Mesodermal cell (in vitro differentiated cells): Measurements from ENCODE around the gene LAMTOR1.

Source experiments
- H3K27ac ChIP-seq: 2 replicates; pipeline ENCODE4 v1.7.0; 2013; ENCODE audit warnings: mild to moderate bottlenecking, low read depth, low read length, moderate library complexity; ENCODE audit not compliant: severe bottlenecking
- H3K36me3 ChIP-seq: 2 replicates; pipeline ENCODE4 v1.7.1; 2013; ENCODE audit warnings: mild to moderate bottlenecking, low read length, moderate library complexity; ENCODE audit not compliant: control insufficient read depth, insufficient read depth
- H3K4me1 ChIP-seq: one replicate; pipeline ENCODE4 v1.7.1; 2013; ENCODE audit warnings: mild to moderate bottlenecking, low read length; ENCODE audit not compliant: insufficient read depth, control insufficient read depth, poor library complexity, severe bottlenecking
- H3K4me3 ChIP-seq: 2 replicates; pipeline ENCODE4 v1.7.0; 2013; ENCODE audit warnings: low read length, control low read depth, mild to moderate bottlenecking; ENCODE audit not compliant: insufficient read depth, poor library complexity, severe bottlenecking; ENCODE audit errors: extremely low read depth
- H3K9me3 ChIP-seq: 2 replicates; pipeline ENCODE4 v1.7.1; 2013; ENCODE audit warnings: mild to moderate bottlenecking, low read length, moderate library complexity; ENCODE audit not compliant: control insufficient read depth
- WGBS, 2 experiments: methylation state at CpG; one replicate each; pipeline ENCODE4 v1.1.5; 2013; ENCODE audit warnings: missing lambda C conversion rate in 2 of 2; ENCODE audit not compliant: insufficient coverage in 2 of 2; 5-methylcytosine and 5-hydroxymethylcytosine counted together

LAMTOR1 gene

DNA sequence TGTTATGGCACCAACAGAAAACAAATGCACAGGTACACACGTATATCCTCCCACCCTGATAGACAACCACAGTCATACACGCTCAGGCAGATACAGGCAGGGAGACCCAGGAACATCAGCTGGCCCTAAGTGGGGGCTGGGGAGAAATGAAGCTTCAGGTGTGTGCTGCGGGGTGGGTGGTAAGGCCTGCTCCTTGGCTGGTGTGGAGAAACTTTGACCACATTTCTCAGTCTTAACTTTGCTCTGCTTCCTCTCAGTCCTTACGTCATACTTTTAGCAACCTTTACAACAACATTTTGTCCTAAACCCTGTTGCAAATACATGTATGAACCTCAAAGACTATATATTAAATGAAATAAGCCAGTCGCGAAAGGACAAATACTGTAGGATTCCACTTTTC, 16.1 kb upstream of the LAMTOR1 start:
- Histone ChIP-seq H3K4me3 (no peak overlapping the region), H3K9me3 (peaks cover 4% of the 10 kb centered on the region), H3K36me3 (no peaks in the 10 kb centered on the region), H3K27ac (no peak overlapping the region), H3K4me1 (no peaks in the 10 kb centered on the region)
- WGBS, 2 experiments, result 90% methylated on average over 2 of the region's 6 CpGs; no CpG with 5 or more reads in 1 of the 2 experiments

- 88 to 90% methylated on average over 5 of the region's 6 CpGs for WGBS, 2 experiments
- no peaks in the 10 kb centered on the region for H3K9me3 ChIP-seq
- no peak overlapping the region for H3K27ac ChIP-seq
- peaks cover 4% of the 10 kb centered on the region for H3K4me1 ChIP-seq
- no peak overlapping the region for H3K4me3 ChIP-seq
- no peaks in the 10 kb centered on the region for H3K36me3 ChIP-seq
Observed at GRCh38 chr11:72116019-72116755, 13.1 kb upstream of the LAMTOR1 start.

DNA sequence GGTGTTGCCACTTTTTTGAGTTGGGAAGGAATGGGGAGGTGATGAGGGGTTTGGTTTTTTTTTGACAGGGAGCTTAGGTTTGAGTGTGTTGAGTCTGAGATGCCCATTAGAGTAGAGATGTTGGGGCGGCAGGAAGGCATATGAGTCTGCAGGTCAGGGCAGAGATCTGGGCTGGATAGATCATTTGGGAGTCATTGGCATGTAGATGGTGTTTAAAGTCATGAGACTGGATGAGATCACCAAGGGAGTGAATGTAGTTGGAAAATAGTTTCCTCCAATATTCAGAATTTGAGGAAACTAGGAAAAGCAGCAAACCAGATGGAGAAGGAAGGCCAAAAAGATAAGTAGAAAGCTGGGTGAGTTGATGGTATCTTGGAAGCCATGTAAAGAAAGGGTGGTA, 11.5 kb upstream of the LAMTOR1 start:
- Histone ChIP-seq H3K27ac (no peak overlapping the region), H3K4me1 (peaks cover 4% of the 10 kb centered on the region), H3K36me3 (peaks cover 9% of the 10 kb centered on the region), H3K4me3 (no peak overlapping the region), H3K9me3 (no peaks in the 10 kb centered on the region)
- 86 to 100% methylated on average over 1 of the region's 1 CpG for WGBS, 2 experiments

DNA sequence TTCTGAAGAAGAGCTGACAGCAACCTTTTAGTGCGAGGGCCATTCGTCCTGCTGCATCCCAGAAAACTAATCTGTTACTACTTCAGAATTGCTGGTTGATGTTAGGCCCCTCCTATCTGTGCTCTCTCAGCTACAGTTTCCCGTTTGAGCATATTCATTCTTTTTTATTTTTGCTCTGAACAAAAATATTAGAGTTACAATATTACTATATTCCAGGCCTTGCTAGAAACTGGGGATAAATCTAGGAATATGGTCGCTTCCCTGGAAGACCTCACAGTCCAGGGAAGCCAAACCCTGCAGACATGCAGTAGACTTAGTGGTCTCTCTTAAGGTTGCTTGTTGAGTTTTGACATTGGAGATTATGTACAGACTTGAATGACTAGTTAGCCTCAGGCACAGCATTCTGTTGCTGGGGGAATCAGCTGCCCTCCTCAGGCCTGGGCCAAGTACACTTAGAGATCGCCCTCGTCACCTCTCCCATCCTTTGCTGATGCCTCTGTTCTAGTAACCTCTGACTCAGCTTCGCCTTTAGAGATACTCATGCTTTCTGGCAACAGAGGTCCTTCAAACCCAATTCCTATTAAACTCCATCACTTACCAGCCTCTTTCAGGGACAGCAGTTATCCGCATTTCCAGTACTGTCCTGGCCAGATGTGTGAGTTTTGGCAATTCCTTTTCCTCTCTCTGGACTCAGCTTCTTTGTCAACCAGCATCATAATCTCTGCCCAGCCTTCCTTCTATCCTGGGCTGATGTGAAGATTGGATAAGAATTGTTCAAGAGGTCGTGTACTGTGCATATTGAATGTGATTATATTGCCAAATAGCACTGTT, 10.1 kb upstream of the LAMTOR1 start:
- Histone ChIP-seq H3K9me3 (no peaks in the 10 kb centered on the region), H3K4me3 (peak overlapping the region; percentile 60), H3K27ac (peak overlapping the region; percentile 98), H3K4me1 (peaks cover 4% of the 10 kb centered on the region), H3K36me3 (peaks cover 13% of the 10 kb centered on the region)
- 63 to 71% methylated on average over 6 to 8 of the region's 9 CpGs for WGBS, 2 experiments

GRCh38 chr11:72112143-72112977, 9.3 kb upstream of the LAMTOR1 start, which contains the start of gene ANAPC15:
TSS of gene ANAPC15 (minus strand) at chr11:72112695. CDS start at chr11:72111276, 1,419 bp downstream.
- 0 to 1% methylated on average over 41 to 49 of the region's 49 CpGs for WGBS, 2 experiments
- Histone ChIP-seq H3K4me1 (peaks cover 4% of the 10 kb centered on the region), H3K27ac (peak within 1 kb of the TSS; percentile 98), H3K4me3 (peak within 1 kb of the TSS; percentile 60), H3K9me3 (no peaks in the 10 kb centered on the region), H3K36me3 (peaks cover 13% of the 10 kb centered on the region)

GRCh38 chr11:72111300-72112142, 8.4 kb upstream of the LAMTOR1 start:
- Histone ChIP-seq H3K27ac (peak overlapping the region; percentile 98), H3K9me3 (no peaks in the 10 kb centered on the region), H3K36me3 (peaks cover 13% of the 10 kb centered on the region), H3K4me3 (peak overlapping the region; percentile 60), H3K4me1 (peaks cover 4% of the 10 kb centered on the region)
- 6 to 7% methylated on average over 6 to 8 of the region's 10 CpGs for WGBS, 2 experiments

DNA sequence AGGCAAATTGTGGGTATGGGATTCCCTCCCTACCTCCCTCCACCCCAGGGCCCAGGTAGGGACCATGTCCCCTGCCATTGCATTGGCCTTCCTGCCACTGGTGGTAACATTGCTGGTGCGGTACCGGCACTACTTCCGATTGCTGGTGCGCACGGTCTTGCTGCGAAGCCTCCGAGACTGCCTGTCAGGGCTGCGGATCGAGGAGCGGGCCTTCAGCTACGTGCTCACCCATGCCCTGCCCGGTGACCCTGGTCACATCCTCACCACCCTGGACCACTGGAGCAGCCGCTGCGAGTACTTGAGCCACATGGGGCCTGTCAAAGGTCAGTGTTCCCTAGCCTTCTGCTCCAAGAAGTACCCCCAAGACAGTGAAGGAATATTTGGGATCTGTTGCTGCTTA, 2.8 kb upstream of the LAMTOR1 start, which contains the start of gene TOMT:
TSS of gene TOMT (plus strand) at position 37 of the 400 bp plus-strand sequence. CDS start at position 65, 28 bp downstream.
- Histone ChIP-seq H3K4me1 (peaks cover 7% of the 10 kb centered on the region), H3K27ac (no peak within 1 kb of the TSS), H3K4me3 (no peak within 1 kb of the TSS), H3K36me3 (peaks cover 22% of the 10 kb centered on the region), H3K9me3 (no peaks in the 10 kb centered on the region)
- WGBS, 2 experiments, result 96 to 98% methylated on average over 14 of the region's 14 CpGs

- H3K4me1 ChIP-seq, result peaks cover 9% of the 10 kb centered on the region
- H3K9me3 ChIP-seq, result no peaks in the 10 kb centered on the region
- 91 to 94% methylated on average over 7 to 8 of the region's 11 CpGs for WGBS, 2 experiments
- H3K4me3 ChIP-seq, result peak overlapping the region; percentile 92
- peaks cover 32% of the 10 kb centered on the region for H3K36me3 ChIP-seq
- peak overlapping the region; percentile 81 for H3K27ac ChIP-seq
Observed at GRCh38 chr11:72103754-72104167, 664 bp upstream of the LAMTOR1 start.

- Histone ChIP-seq H3K9me3 (no peaks in the 10 kb centered on the region), H3K4me1 (peaks cover 9% of the 10 kb centered on the region), H3K4me3 (peak overlapping the region; percentile 92), H3K27ac (peak overlapping the region; percentile 93), H3K36me3 (peaks cover 44% of the 10 kb centered on the region)
- WGBS, 2 experiments, result 3 to 7% methylated on average over 3 to 6 of the region's 9 CpGs
Observed at GRCh38 chr11:72102631-72102945, 509 bp downstream of the LAMTOR1 start.
